Measurements from ENCODE around the gene TMEM94. TPM values are rescaled to one million over a fixed set of nuclear protein-coding genes. Genes with fewer than 3 reads are reported as not detected.

TMEM94 gene
- total and polyA plus RNA-seq, 5 donors from 2014 or later = 4.0 to 94.7 (median 7.1) TPM

DNA sequence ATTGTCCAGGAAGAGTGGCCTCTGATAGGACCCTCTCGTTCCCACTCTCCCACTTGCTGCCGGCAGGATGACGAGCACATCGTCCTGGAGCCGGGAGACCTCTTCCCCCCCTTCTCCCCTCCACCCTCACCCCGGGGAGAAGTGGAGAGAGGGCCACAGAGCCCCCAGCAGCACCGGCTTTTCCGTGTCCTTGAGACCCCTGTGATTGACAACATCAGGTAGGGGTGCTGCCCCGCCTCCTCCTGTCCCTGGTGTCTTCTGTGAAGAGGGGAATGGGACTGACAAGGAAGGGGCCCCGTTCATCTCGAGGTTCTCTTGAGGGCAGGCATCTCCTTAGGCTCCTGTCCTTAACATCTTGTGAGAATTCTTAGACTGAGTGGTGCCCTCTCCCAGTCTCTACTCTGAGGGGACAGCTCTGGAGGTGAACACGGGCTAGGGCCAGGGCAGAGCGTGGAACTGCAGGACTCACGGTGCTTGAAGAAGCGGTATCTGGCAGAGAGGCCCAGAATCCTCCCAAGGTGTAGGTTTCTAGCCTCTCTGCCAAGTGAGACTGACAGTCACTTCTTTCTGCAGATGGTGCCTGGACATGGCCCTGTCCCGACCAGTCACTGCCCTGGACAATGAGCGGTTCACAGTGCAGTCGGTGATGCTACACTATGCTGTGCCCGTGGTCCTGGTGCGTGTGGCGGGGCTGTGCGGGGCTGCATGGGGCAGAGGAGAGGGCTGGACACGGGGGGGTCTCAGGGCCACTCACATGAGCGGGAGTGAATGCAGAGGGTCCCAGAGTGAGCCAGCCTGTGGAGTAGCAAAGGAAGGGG lies 32.5 kb downstream of the TMEM94 start:
- Histone ChIP-seq H3K9me3 (ENCODE audit: control insufficient read depth in 2 of 2, low read length in 2 of 2) (no peaks in the 10 kb centered on the region), H3K27ac (ENCODE audit: insufficient read depth, low read length, poor library complexity, severe bottlenecking) (no peak overlapping the region), H3K4me1 (ENCODE audit: control insufficient read depth, insufficient read depth, low read length, poor library complexity, severe bottlenecking) (peaks cover 17% of the 10 kb centered on the region), H3K27me3 (ENCODE audit: control insufficient read depth, insufficient read depth, low read length) (no peaks in the 10 kb centered on the region), H3K4me3 (ENCODE audit: low read depth, low read length) (no peak overlapping the region), H3K36me3 (ENCODE audit: control insufficient read depth, insufficient read depth, low read length) (peaks cover 19% of the 10 kb centered on the region)
- peaks cover 7 to 31% (median 15%) of the 10 kb centered on the region in 4 donors for H3K4me1 Mint-ChIP-seq
- H3K27ac Mint-ChIP-seq = peak overlapping the region; percentile 71 to 92 (median 73)
- no peak overlapping the region for H3K4me3 Mint-ChIP-seq
- ATAC-seq (ENCODE audit: low read depth in 2 of 2) (no peak), DNase-seq (no peak)
- H3K27me3 Mint-ChIP-seq = no peaks in the 10 kb centered on the region
- H3K9me3 Mint-ChIP-seq = peaks cover 0 to 1% (median 0%) of the 10 kb centered on the region in 7 donors
- peaks cover 18% of the 10 kb centered on the region for H3K36me3 Mint-ChIP-seq

- DNase-seq (no peak), ATAC-seq (ENCODE audit: low read depth in 2 of 2) (no peak)
- Histone ChIP-seq H3K27me3 (ENCODE audit: control insufficient read depth, insufficient read depth, low read length) (no peaks in the 10 kb centered on the region), H3K4me3 (ENCODE audit: low read depth, low read length) (no peak overlapping the region), H3K36me3 (ENCODE audit: control insufficient read depth, insufficient read depth, low read length) (peaks cover 25% of the 10 kb centered on the region), H3K9me3 (ENCODE audit: control insufficient read depth in 2 of 2, low read length in 2 of 2) (no peaks in the 10 kb centered on the region), H3K27ac (ENCODE audit: insufficient read depth, low read length, poor library complexity, severe bottlenecking) (no peak overlapping the region), H3K4me1 (ENCODE audit: control insufficient read depth, insufficient read depth, low read length, poor library complexity, severe bottlenecking) (peaks cover 17% of the 10 kb centered on the region)
- peaks cover 22% of the 10 kb centered on the region for H3K36me3 Mint-ChIP-seq
- H3K4me1 Mint-ChIP-seq = peaks cover 7 to 31% (median 15%) of the 10 kb centered on the region in 4 donors
- no peak overlapping the region for H3K4me3 Mint-ChIP-seq
- no peaks in the 10 kb centered on the region for H3K27me3 Mint-ChIP-seq
- peaks cover 0 to 1% (median 0%) of the 10 kb centered on the region in 7 donors for H3K9me3 Mint-ChIP-seq
- peak overlapping the region; percentile 20 to 46 (median 38) for H3K27ac Mint-ChIP-seq
Observed at GRCh38 chr17:75489511-75489955, 33.1 kb downstream of the TMEM94 start.

DNA sequence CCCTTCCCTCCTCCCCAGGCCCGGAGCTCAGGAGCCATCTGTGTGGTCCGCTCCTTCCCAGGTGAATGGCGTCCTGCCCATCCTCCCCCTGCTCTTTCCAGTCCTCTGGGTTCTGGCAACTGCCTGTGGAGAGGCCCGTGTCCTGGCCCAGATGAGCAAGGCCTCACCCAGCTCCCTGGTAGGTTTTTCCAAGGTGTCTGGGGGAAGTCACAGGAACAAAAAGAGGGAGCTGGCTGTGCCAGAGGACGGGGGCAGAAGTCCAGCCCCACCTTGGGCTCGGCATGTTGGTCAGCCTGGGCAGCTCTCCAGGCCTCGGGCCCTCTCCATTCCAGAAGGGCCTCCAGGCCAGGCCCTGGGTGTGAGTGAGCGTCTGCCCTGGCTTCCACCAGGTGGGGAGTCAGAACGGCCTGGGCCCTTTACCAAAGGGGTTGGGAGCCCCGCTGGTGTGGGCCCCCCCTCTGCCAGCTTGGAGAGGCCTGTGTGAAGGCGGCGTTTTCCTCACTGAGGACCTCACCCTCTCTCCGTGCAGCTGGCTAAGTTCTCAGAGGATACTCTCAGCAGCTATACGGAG lies 33.8 kb downstream of the TMEM94 start:
- peaks cover 32% of the 10 kb centered on the region for H3K36me3 ChIP-seq (ENCODE audit: control insufficient read depth, insufficient read depth, low read length)
- peaks cover 7 to 31% (median 15%) of the 10 kb centered on the region in 4 donors for H3K4me1 Mint-ChIP-seq

DNA sequence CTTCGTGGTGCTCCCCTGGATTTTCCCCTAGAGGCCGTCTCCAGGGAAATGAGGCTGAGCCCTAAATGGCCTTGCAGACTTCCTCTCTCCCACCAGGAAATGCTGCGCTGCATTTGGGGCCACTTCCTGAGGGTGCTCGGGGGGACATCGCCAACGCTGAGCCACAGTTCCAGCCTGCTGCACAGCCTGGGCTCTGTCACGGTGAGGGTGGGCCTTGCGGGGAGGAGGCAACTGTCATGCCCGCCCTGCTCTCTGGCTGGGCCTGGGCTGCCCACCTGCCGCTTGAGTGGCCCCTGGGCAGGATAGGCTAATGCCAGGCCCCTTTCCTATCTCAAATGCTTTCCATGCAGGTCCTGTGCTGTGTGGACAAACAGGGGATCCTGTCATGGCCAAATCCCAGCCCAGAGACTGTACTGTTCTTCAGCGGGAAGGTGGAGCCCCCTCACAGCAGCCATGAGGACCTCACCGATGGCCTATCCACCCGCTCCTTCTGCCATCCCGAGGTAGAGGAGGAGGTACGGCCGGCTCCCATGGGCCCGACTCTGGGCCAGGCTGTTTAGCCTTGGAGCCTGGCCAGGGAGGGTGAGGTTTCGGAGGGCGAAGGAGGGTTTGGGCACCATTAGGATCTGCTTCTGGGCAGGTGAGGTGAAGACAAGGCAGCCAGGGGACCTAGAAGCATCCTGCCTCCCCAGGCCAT lies 34.7 kb downstream of the TMEM94 start:
- Mint-ChIP-seq H3K9me3 (peaks cover 0 to 1% (median 0%) of the 10 kb centered on the region in 7 donors), H3K4me1 (peaks cover 7 to 30% (median 15%) of the 10 kb centered on the region in 4 donors), H3K27ac (no peak overlapping the region), H3K36me3 (peaks cover 22% of the 10 kb centered on the region), H3K27me3 (no peaks in the 10 kb centered on the region), H3K4me3 (no peak overlapping the region)
- Histone ChIP-seq H3K36me3 (ENCODE audit: control insufficient read depth, insufficient read depth, low read length) (peaks cover 39% of the 10 kb centered on the region), H3K4me1 (ENCODE audit: control insufficient read depth, insufficient read depth, low read length, poor library complexity, severe bottlenecking) (peaks cover 17% of the 10 kb centered on the region), H3K4me3 (ENCODE audit: low read depth, low read length) (no peak overlapping the region), H3K27ac (ENCODE audit: insufficient read depth, low read length, poor library complexity, severe bottlenecking) (no peak overlapping the region), H3K9me3 (ENCODE audit: control insufficient read depth in 2 of 2, low read length in 2 of 2) (no peaks in the 10 kb centered on the region), H3K27me3 (ENCODE audit: control insufficient read depth, insufficient read depth, low read length) (no peaks in the 10 kb centered on the region)
- ATAC-seq (ENCODE audit: low read depth in 2 of 2) (no peak), DNase-seq (no peak)

More for the DNA sequence above, 33.8 kb downstream of the TMEM94 start:
- no peak overlapping the region for H3K4me3 ChIP-seq (ENCODE audit: low read depth, low read length)
- Mint-ChIP-seq H3K27ac (peak overlapping the region in 1 of 3 donors; percentile 20), H3K36me3 (peaks cover 22% of the 10 kb centered on the region), H3K9me3 (peaks cover 0 to 1% (median 0%) of the 10 kb centered on the region in 7 donors), H3K4me3 (no peak overlapping the region), H3K27me3 (no peaks in the 10 kb centered on the region)
- ATAC-seq (ENCODE audit: low read depth in 2 of 2) (no peak), DNase-seq (no peak)
- H3K9me3 ChIP-seq (ENCODE audit: control insufficient read depth in 2 of 2, low read length in 2 of 2) = no peaks in the 10 kb centered on the region
- H3K27ac ChIP-seq (ENCODE audit: insufficient read depth, low read length, poor library complexity, severe bottlenecking) = no peak overlapping the region
- H3K4me1 ChIP-seq (ENCODE audit: control insufficient read depth, insufficient read depth, low read length, poor library complexity, severe bottlenecking) = peaks cover 17% of the 10 kb centered on the region
- no peaks in the 10 kb centered on the region for H3K27me3 ChIP-seq (ENCODE audit: control insufficient read depth, insufficient read depth, low read length)

DNA sequence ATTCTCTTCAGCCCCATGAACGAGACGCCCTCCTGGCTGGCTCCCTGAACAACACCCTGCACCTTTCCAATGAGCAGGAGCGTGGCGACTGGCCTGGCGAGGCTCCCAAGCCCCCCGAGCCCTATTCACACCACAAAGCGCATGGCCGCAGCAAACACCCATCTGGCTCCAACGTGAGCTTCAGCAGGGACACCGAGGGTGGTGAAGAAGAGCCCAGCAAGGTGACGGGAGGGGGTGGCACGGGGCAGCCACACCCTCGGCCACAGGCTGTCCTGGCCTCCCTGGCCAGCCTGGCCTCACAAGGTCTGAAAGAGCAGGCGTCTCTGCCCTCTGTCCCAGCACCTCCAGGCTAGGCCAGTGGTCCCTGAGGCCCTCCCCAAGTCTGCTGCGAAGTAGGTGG lies 35.2 kb downstream of the TMEM94 start:
- Histone ChIP-seq H3K27ac (ENCODE audit: insufficient read depth, low read length, poor library complexity, severe bottlenecking) (no peak overlapping the region), H3K4me3 (ENCODE audit: low read depth, low read length) (no peak overlapping the region), H3K36me3 (ENCODE audit: control insufficient read depth, insufficient read depth, low read length) (peaks cover 41% of the 10 kb centered on the region), H3K27me3 (ENCODE audit: control insufficient read depth, insufficient read depth, low read length) (no peaks in the 10 kb centered on the region), H3K4me1 (ENCODE audit: control insufficient read depth, insufficient read depth, low read length, poor library complexity, severe bottlenecking) (peaks cover 16% of the 10 kb centered on the region), H3K9me3 (ENCODE audit: control insufficient read depth in 2 of 2, low read length in 2 of 2) (no peaks in the 10 kb centered on the region)
- DNase-seq (no peak), ATAC-seq (ENCODE audit: low read depth in 2 of 2) (no peak)
- Mint-ChIP-seq H3K27me3 (no peaks in the 10 kb centered on the region), H3K4me3 (no peak overlapping the region), H3K27ac (no peak overlapping the region), H3K36me3 (peaks cover 18% of the 10 kb centered on the region), H3K4me1 (peaks cover 7 to 24% (median 12%) of the 10 kb centered on the region in 4 donors), H3K9me3 (peaks cover 0 to 1% (median 0%) of the 10 kb centered on the region in 7 donors)

DNA sequence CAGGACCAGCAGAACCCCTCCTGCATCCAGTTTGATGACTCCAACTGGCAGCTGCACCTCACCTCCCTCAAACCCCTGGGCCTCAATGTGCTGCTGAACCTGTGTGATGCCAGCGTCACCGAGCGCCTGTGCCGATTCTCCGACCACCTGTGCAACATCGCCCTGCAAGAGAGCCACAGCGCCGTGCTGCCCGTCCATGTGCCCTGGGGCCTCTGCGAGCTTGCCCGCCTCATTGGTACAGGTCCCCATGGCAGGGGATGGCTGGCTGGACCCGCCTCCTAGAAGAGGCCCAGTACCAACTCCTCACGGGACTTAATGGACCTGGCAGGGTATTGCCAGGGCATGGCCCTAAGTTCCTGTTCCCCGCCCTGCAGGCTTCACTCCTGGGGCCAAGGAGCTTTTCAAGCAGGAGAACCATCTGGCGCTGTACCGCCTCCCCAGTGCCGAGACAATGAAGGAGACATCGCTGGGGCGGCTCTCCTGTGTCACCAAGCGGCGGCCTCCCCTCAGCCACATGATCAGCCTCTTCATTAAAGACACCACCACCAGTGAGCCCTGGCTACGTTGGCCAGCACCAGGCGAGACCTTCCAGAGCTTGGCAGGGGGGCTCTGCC lies 36.2 kb downstream of the TMEM94 start:
- H3K27ac ChIP-seq (ENCODE audit: insufficient read depth, low read length, poor library complexity, severe bottlenecking) = no peak overlapping the region
- Mint-ChIP-seq H3K36me3 (peaks cover 14% of the 10 kb centered on the region), H3K27ac (peak overlapping the region in 1 of 3 donors; percentile 20), H3K4me3 (peak overlapping the region in 1 of 4 donors; percentile 15), H3K9me3 (no peaks in the 10 kb centered on the region), H3K4me1 (peaks cover 0 to 17% (median 2%) of the 10 kb centered on the region in 4 donors), H3K27me3 (no peaks in the 10 kb centered on the region)
- no peak for ATAC-seq (ENCODE audit: low read depth in 2 of 2)
- H3K36me3 ChIP-seq (ENCODE audit: control insufficient read depth, insufficient read depth, low read length) = peaks cover 43% of the 10 kb centered on the region
- H3K4me3 ChIP-seq (ENCODE audit: low read depth, low read length) = no peak overlapping the region
- H3K27me3 ChIP-seq (ENCODE audit: control insufficient read depth, insufficient read depth, low read length) = no peaks in the 10 kb centered on the region
- H3K4me1 ChIP-seq (ENCODE audit: control insufficient read depth, insufficient read depth, low read length, poor library complexity, severe bottlenecking) = peaks cover 6% of the 10 kb centered on the region
- DNase-seq = no peak
- H3K9me3 ChIP-seq (ENCODE audit: control insufficient read depth in 2 of 2, low read length in 2 of 2) = no peaks in the 10 kb centered on the region

- peaks cover 53% of the 10 kb centered on the region for H3K36me3 ChIP-seq (ENCODE audit: control insufficient read depth, insufficient read depth, low read length)
- peaks cover 13% of the 10 kb centered on the region for H3K36me3 Mint-ChIP-seq
- H3K27ac Mint-ChIP-seq = no peak overlapping the region
Observed at GRCh38 chr17:75493476-75494129, 37.2 kb downstream of the TMEM94 start.

More at GRCh38 chr17:75493476-75494129, 37.2 kb downstream of the TMEM94 start:
- Mint-ChIP-seq H3K4me3 (no peak overlapping the region), H3K4me1 (peaks cover 0 to 7% (median 0%) of the 10 kb centered on the region in 4 donors), H3K27me3 (no peaks in the 10 kb centered on the region), H3K9me3 (no peaks in the 10 kb centered on the region)
- Histone ChIP-seq H3K27ac (ENCODE audit: insufficient read depth, low read length, poor library complexity, severe bottlenecking) (no peak overlapping the region), H3K27me3 (ENCODE audit: control insufficient read depth, insufficient read depth, low read length) (no peaks in the 10 kb centered on the region), H3K9me3 (ENCODE audit: control insufficient read depth in 2 of 2, low read length in 2 of 2) (no peaks in the 10 kb centered on the region), H3K4me3 (ENCODE audit: low read depth, low read length) (no peak overlapping the region), H3K4me1 (ENCODE audit: control insufficient read depth, insufficient read depth, low read length, poor library complexity, severe bottlenecking) (no peaks in the 10 kb centered on the region)
- no peak for ATAC-seq (ENCODE audit: low read depth in 2 of 2)
- no peak for DNase-seq

Measured in CD4-positive, CD25-positive, alpha-beta regulatory T cell (primary cell).